GM12891 (cell line): ENCODE measurements around the gene GTPBP1.

ENCODE experiments used
- PAX5 ChIP-seq: IDR thresholded peaks from 2 replicates; pipeline ENCODE4 v1.6.1; 2011; ENCODE audit warnings: low read length, moderate library complexity, mild to moderate bottlenecking; ENCODE audit not compliant: insufficient read depth, severe bottlenecking
- POLR2A ChIP-seq: IDR thresholded peaks from 2 replicates; pipeline ENCODE4 v1.6.1; 2011; ENCODE audit warnings: low read depth, low read length, control low read depth
- POLR2AphosphoS5 ChIP-seq: IDR thresholded peaks from 2 replicates; pipeline ENCODE4 v1.6.1; 2011; ENCODE audit warnings: low read depth, low read length, control low read depth
- POU2F2 ChIP-seq: IDR thresholded peaks from 2 replicates; pipeline ENCODE4 v1.6.1; 2011; ENCODE audit warnings: low read depth, mild to moderate bottlenecking, control low read depth, low read length, moderate library complexity
- SPI1 ChIP-seq: IDR thresholded peaks from 2 replicates; pipeline ENCODE4 v1.6.1; 2011; ENCODE audit warnings: low read depth, low read length, control low read depth
- TAF1 ChIP-seq: IDR thresholded peaks from 2 replicates; pipeline ENCODE4 v1.6.1; 2011; ENCODE audit warnings: low read depth, low read length, control low read depth

DNA sequence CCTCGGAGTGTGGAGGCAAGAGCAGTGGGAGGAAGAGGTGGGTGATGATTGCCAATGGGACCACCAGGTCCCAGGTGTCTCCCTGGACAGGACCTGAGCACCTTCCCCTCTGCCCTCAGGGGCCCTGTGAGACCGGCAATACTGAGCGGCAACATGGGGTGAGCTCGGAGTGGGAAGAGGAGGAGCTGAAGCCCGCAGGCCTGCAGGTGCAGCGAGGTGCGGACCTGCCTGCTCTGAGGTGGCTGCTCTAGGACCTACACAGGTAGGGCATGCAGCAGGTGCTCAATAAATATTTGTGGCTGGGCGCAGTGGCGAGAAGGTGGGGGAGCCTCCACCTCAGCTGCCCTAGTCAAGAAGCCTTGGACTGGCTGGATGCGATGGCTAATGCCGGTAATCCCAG, 62.3 kb downstream of the GTPBP1 start:
- TF ChIP-seq POLR2A (no peak), POLR2AphosphoS5 (no peak), SPI1 (no peak), POU2F2 (no peak), TAF1 (no peak), PAX5 (no peak)
